GM18861 (cell line): Measurements from ENCODE around the gene SYT11.
"Not testable (repeated sequence)": the region's sequence is repeated elsewhere in the genome, so short reads cannot be mapped to it uniquely, and the experiment has no call there.

ENCODE experiments used
- ATAC-seq: cut with Tn5 transposase; IDR thresholded peaks from one replicate; pipeline ENCODE4 v1.9.1; 2021; ENCODE audit not compliant: unreplicated experiment

The SYT11 gene

DNA sequence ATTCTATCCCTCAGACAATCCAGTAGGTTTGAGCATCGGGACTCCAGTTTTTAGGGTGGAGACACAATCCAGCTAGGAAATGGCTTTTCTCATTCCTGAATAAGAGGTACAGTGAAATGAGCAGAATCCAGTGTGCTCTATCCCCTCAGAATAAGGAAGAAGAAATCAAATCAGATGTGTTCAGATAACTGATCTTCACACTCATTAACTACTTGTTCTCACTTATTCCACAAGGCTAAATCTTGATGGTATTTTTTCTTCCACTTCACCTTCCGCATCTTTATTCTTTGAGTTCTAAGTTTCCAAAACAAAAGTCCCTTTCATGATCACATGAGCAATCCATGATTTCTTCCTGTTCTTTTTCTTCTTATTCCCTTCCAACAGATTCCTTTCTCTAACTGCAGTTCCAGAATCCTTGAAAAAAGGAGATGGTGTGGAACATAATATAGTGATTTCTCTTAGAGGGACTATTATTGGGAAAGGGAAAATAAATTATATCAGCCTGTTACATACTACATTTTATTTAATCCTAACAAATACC lies 1.7 kb downstream of the SYT11 start:
- ATAC-seq = no peak

DNA sequence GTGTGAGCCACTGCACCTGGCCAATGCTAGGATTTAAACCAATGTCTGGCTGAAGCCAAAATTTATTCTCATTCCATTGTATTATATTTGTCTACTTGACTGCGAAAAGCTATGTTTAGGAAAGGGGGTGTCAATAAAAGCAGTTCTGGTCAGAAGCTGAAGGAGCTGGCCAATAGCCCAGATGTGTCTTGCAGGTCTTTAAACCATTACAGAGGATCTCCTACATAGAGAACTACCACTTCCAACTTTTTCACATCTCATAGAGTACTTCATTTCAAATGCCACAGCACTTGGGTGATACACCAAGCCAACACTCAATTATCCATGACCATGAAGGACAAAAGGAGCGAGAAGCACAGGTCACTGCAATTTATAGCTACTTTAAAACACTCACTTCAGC lies 2.5 kb downstream of the SYT11 start:
- ATAC-seq = no peak

DNA sequence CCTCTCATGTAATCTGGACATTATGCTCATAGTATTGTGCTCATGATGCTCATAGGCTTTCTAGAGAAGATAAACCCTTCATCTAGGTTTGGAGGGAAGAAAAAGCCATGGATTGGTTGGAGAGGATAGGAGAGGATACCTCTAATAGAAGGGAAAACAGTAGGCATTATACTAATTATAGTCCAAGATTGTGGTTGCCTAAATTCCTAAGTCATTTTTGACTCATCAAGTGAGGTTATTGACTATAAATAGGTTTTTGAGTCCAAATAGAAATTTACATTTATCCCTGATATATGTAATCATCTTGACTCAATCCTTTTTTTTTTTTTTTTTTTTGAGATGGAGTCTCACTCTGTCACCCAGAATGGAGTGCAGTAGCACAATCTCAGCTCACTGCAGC lies 5.0 kb downstream of the SYT11 start:
- ATAC-seq = no peak

DNA sequence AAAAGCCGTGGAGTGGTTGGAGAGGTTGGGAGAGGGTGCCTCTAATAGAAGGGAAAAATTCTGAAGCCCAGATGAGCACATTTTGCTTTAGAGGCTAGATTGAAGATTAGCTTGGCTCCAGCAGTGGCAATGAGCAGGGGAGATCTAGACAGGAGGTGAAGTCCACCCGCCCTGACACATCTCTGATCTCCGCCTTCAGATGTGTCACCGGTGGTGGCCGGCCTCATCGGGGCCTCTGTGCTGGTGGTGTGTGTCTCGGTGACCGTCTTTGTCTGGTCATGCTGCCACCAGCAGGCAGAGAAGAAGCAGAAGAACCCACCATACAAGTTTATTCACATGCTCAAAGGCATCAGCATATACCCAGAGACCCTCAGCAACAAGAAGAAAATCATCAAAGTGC lies 8.4 kb downstream of the SYT11 start:
- no peak for ATAC-seq

DNA sequence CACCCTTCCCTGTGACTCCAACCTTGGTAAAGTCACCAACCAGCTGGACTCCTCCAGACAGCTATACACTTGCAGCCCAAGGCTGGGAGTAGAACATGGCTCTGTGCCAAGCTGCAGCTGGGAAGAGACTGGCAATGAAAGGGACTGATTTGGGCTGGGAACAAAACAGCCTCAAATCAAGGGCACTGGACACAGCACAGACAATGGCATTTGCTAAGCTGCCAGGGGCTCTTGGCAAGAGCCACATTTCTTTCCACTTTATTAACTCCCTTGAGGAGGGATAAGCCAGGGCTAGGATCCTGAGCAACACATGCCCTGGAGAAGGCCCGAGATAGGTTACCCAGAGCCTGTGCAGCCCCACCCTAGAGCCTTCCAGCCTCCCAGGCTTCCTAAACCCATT lies 12.0 kb downstream of the SYT11 start:
- no peak for ATAC-seq

DNA sequence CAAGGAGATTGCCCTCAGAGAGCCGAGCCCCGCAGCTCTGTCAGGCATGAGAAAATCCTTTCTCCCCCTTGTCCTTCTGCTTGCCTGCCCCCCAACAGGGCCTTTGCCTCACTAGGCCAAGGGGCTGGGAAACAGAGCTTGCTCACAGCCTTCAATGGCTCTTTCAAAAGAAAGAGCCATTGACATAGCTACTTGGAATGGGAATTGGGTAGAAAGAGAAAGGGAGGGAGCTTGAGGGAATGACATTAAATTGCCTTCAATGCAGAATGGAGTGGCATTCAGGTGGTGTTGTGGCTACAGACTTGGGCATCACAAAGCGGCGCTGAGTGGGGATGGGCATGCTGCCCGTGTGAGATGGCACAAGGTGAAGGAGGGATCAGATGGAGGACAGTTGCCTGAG lies 13.2 kb downstream of the SYT11 start:
- ATAC-seq = no peak

DNA sequence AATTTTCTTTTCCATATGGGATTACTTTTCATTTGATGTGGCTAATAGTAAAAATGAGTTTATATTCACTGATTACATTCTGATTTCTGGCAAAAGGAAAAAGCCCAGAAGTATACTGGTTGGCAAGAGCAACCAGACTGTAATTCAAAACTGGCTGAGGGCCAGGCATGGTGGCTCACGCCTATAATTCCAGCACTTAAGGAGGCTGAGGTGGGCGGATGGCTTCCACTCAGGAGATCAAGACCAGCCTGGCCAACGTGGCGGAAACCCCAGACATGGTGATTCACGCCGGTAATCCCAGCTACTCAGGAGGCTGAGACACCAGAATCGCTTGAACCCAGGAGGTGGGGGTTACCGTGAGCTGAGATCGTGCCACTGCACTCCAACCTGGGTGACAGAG lies 14.5 kb downstream of the SYT11 start:
- ATAC-seq = no peak

DNA sequence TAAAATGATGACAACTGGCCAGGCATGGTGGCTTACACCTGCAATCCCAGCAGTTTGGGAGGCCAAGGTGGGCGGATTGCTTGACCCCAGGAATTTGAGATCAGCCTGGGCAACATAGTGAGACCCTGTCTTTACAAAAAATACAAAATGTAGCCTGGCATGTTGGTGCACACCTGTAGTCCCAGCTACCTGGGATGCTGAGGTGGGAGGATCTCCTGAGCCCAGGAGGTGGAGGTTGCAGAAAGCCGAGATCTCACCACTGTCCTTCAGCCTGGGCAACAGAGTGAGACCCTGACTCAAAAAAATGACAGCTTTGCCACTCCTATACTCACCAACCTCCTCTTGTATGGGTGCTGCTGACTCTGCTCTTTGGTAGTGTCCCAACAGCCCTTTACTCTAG lies 18.6 kb downstream of the SYT11 start:
- ATAC-seq = no peak

DNA sequence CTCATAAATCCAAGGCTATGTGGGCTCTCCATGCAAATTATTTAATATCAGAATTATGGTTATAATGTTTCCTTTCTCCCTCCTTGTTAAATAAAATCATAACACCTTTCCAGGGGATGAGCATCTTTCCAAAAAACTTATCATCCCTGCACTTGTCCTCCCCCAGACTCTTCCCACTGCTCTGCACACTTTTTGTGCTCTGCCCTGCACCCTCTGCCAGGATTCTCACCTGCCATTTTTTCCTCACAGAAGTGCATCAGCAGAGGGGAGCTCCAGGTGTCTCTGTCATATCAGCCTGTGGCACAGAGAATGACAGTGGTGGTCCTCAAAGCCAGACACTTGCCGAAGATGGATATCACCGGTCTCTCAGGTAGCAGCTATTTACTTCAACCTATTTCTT lies 20.9 kb downstream of the SYT11 start:
- no peak for ATAC-seq

DNA sequence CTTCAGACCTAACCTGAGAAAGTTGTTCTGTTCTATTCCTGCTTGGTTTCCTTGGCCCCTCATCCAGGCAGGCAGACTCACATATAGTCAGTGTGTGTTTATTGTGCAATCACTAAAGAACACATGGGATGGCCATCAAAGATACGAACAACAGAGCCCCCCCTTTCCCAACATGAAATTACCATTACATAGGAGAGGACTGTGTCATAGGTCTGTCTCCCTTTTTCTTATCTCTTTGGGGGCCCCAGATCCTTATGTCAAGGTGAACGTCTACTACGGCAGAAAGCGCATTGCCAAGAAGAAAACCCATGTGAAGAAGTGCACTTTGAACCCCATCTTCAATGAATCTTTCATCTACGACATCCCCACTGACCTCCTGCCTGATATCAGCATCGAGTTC lies 21.6 kb downstream of the SYT11 start:
- no peak for ATAC-seq

DNA sequence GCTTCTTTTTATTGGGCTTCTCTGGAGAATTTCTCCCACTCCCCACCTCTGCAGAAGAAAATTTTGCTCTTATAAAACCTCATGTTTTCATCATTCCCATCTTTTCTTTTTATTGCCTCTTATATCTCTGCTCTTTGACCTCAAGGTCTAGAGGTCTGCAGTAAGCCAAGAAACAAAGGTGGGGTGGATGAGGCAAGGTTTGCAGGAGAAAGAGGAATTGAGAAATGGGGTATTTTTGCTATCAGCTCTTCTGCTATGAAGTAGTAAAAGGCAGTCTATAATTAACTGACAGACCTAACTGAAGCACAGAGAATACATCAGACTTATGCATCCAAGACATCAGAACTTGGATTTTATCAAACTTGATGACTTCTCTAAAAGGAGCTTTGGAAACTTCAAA lies 22.9 kb downstream of the SYT11 start:
- no peak for ATAC-seq

DNA sequence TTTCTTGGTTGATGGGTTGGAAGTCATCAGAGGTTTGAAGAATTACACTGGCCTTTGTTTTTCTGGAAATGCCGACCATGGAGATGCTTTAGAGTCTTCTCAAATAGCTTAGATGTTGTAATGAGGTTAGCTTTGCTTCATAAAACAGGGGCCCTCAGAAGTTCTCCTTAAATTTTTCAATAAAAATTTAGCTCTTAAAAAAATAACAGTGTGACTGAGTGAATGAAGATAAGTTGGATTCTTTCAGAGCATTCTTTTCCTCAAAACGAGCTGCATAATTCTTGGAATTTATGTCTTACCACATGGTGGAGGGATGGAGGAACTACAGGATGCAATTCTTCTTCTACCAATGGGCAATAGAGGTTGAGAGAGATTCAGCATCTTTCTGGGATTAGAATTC lies 23.4 kb downstream of the SYT11 start:
- ATAC-seq = no peak

DNA sequence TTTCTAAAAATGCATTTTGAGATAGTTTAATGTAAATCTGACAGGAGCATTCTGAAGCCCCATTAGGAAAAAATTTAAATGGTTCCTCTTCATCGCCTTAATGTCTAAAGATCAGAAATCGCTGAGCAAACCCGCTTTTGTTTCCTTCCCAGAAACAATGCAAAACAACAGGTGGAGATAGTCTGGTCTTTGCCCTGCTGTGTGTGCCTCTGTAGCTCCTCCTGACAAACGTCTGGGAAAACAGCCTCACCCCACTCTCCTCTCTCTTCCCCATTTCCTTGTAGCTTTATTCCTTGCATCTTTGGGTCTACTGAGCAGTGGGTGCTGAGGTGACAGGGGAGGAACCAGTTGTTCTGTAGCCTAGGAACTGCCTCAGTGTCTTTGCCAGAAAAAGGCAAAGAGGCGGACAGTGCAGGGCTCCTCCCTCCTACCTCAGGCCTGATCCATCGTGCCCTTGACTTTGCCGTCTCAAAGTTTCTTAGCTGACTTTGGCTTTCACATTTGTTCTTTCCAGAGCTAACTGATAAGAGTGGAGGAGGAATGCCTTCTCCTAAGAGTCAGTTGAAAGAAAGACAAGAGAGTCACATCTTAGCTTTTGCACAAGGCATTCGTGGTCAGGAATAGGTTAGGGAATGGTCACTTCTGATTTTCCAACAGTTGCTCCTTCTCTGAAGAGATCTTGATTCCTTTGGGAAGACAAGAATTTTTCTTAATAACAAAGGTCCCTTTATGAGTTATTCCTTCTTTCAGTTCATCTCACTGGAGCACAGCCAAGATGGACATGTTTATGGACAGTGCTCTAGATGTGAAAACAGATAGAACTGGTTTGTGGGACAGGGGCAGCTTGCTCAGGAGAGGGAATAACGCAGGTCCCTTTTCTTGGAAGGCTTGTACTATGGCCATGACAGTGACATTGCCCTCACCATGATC lies 24.9 kb downstream of the SYT11 start:
- no peak for ATAC-seq

DNA sequence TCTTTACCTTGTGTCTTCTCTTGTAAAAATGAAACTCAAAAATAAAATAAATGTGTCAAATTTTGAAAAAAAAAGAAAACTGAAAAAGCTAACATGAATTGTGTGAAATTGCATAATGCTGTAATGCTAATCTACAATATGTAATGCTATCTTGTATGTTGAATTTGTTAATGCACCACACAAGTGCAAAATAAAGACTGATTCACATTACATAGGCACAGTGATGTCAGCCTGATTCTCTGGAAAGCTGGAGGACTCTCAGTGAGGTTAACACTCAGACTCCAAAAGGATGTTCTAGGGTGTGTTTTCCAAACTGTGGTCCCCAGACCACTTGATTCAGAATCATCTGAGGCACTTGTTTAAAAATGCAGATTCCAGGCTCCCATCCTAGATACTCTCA lies 25.6 kb downstream of the SYT11 start:
- no peak for ATAC-seq

DNA sequence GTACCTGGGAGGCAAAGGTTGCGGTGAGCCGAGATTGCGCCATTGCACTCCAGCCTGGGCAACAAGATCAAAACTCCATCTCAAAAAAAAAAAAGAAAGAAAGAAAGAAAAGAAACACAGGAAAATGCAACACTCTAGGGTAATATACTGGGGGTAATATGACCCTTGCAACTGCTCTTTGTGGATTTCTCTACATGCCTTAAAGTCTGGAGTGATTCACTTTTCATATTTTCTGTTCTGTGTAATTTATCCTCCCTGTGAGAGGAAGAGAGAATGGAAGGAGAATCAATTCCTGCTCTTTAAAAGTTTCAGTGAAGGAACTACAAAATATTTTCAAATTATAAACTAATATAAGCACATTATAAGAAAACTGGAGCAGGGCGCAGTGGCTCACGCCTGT lies 29.1 kb downstream of the SYT11 start:
- ATAC-seq = no peak

DNA sequence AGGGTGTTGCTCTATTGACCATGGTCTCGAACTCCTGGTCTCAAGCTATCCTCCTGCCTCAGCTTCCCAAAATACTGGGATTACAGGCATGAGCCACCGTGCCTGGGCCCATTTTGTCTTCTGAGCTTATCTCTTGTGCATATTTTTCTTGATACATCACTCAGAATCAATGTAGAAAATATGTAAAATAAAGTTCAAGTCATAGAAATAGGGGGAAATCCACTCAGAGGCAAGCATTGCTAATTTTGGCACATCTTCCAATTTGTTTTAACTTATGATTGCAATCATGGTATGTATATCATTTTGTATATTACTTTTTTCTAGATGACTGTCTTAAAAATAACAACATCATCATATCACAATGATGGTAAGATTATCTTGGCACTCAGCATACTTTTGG lies 30.2 kb downstream of the SYT11 start:
- ATAC-seq = no peak

DNA sequence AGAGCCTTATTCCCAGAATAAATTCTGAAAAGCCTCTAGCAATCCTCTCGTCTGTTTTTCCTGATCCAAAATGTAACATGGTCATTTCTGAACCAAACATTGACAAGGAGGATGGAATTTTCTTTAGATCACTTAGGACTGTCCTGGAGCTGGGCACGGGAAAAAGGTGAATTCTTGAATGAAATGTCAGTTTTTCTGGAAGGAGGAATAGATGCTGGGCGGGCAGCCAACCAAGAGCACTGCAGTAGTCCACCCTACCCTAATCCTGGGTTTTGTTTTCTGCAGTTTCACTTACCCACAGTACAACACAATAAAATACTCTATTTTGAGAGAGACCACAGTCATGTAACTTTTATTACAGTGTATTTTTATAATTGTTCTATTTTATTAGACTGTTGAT lies 30.9 kb downstream of the SYT11 start:
- no peak for ATAC-seq

DNA sequence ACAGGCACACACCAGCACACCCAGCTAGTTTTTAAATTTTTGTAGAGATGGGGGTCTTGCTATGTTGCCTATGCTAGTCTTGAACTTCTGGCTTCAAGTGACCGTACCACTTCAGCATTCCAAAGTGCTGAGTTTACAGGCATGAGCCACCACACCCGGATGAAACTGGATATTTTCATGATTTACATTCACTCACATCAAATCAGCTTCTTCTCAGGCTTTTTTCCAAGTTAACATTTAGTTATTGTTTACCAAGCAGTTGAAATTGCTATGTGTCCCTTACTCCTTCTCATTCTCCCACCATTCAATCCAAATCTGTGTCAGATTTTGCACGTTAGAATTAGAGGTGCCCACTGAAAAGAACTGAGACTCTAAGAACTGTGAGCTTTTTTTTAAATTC lies 33.4 kb downstream of the SYT11 start:
- ATAC-seq = no peak

DNA sequence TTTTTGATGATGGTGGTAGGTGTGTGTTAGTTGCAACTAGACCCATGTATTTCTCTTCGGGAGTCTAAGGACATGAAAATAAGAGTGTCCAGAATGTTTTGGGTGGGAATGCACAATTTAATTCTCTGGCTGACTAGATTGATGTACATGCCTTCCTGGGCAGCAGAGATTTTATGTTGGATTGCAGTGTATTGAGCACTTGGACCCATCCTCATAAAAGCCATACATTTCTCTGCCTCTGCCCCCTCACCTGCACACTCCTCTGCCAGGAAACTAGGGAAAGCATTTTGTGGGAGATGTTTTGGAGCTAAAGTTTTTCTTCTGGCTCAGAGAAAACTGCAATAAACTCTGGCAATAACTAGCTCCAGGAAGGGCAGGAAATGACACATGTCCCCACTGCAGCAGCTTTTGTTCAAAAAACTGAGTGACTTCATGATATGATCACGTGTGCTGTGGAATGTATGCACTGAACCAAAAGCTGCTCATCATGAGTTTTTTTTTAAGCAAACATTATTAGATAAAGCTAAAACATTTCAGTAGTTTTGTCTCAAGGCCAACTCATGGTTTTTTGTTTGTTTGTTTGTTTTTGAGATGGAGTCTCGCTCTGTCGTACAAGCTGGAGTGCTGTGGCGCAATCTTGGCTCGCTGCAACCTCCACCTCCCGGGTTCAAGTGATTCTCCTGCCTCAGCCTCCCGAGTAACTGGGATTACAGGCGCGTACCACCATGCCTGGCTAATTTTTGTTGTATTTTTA lies 34.2 kb downstream of the SYT11 start:
- ATAC-seq = no peak

DNA sequence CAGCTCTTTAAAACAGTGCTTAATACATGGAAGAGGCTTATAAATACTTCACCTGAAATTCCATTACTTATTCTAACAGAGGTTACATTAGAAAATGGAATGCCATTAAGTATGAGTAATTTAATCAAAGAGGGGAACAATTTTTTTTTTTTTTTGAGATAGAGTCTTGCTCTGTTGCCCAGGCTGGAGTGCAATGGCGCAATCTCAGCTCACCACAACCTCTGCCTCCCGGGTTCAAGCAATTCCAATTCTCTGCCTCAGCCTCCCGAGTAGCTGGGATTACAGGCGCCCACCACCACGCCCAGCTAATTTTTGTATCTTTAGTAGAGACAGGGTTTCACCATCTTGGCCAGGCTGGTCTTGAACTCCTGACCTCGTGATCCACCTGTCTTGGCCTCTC lies 36.2 kb downstream of the SYT11 start:
- ATAC-seq = not testable (repeated sequence)

DNA sequence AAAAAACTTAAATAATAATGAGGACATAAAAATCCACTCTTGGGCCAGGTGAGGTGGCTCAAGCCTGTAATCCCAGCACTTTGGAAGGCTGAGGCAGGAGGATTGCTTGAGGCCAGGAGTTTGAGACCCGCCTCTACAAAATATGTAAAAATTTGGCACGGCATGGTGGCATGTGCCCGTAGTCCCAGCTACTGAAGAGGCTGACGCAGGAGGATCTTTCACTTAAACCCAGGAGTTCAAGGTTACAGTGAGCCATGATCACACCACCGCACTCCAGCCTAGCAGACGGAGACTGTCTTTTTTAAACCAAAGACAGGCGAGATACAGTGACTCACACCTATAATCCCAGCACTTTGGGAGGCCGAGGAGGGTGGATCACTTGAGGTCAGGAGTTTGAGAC lies 37.1 kb downstream of the SYT11 start:
- ATAC-seq = not testable (repeated sequence)

DNA sequence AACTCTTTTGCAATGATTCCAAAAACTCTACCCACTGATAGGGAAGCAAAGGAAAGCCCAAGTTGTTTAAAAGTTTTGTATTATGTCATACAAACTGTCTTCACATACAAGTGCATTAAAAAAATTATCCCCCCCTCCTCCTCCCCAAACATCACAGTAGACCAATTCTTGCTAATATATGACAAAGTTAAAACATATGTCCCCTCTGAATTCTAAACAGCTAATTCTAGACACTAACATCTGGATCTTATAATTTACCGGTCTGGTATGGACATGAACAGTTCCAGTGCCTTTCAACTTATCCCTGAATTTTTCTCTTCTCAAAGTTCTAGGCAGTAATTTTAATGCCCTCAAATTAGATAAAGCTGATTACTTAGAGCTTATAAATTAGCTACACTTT lies 38.4 kb downstream of the SYT11 start:
- no peak for ATAC-seq
